HepG2 (cell line): ENCODE results near the gene BABAM2. TPM values are rescaled to one million over a fixed set of nuclear protein-coding genes. Genes with fewer than 3 reads are reported as not detected.

Experiments
- ATAC-seq: fragments of 200-7000 bp; cut with Tn5 transposase; 3 replicates; pipeline ENCODE4 v1.9.1; 2020; ENCODE audit warnings: mild to moderate bottlenecking, moderate library complexity
- BruUV-seq: library from RNA; stranded (reverse); fragments of 400-500 nt; replicated peaks from 2 replicates; lab custom pipeline; 2021; lab: Mats Ljungman, UMichigan
- CTCF ChIA-PET: fragments of 300-600 bp; formaldehyde crosslinking; extraction: SDS; loops from one replicate; lab custom pipeline; 2021; ENCODE audit warnings: low total read pairs, inconsistent platforms, low intra/inter-chr PET ratio; lab: Yijun Ruan, JAX
- POLR2A ChIA-PET: fragments of 350-600 bp; sonication (Branson Sonifier 250); formaldehyde crosslinking; loops from one replicate; lab custom pipeline; 2020; ENCODE audit warnings: antibody characterized with exemption, inconsistent platforms; lab: Yijun Ruan, JAX
- DNase-seq: peaks from one replicate; pipeline ENCODE4 v3.0.0-alpha.2; 2015; ENCODE audit warnings: low spot score
- FAIRE-seq: peaks from 3 replicates; lab custom pipeline; 2011; peaks lifted over from hg19 to GRCh38; lab: Jason Lieb, UNC
- H2AFZ ChIP-seq: one replicate; pipeline ENCODE4 v1.6.1; 2011; ENCODE audit warnings: low read length, inconsistent platforms
- H3K27ac ChIP-seq: fragments of 300-600 bp; 3 replicates; pipeline ENCODE4 v1.8.0; 2011; ENCODE audit warnings: mixed run types, mild to moderate bottlenecking, mixed read lengths, low read length, inconsistent platforms; ENCODE audit not compliant: insufficient read depth; ENCODE audit errors: extremely low read length
- H3K27me3 ChIP-seq, 2 experiments: fragments of 200-600 bp in 1 of 2; 2 replicates in 1 of 2; 3 replicates in 1 of 2; pipeline versions ENCODE4 v1.6.0 to v1.8.0; 2011; ENCODE audit warnings: low read length in 2 of 2, mild to moderate bottlenecking in 2 of 2, moderate library complexity in 2 of 2, inconsistent platforms in 1 of 2; ENCODE audit not compliant: insufficient read depth in 2 of 2, control insufficient read depth in 1 of 2
- H3K36me3 ChIP-seq, 2 experiments: fragments of 200-600 bp in 1 of 2; replicated peaks in 1 of 2; 2 replicates in 1 of 2; 3 replicates in 1 of 2; pipeline versions ENCODE4 v1.5.1 to v1.8.0; 2011; ENCODE audit warnings: low read length in 2 of 2, inconsistent platforms in 1 of 2; ENCODE audit not compliant: insufficient read depth in 2 of 2, control insufficient read depth in 1 of 2
- H3K4me1 ChIP-seq: 2 replicates; pipeline ENCODE4 v1.5.1; 2012; ENCODE audit warnings: low read length, inconsistent platforms; ENCODE audit not compliant: insufficient read depth
- H3K4me2 ChIP-seq: 2 replicates; pipeline ENCODE4 v1.6.0; 2011; ENCODE audit warnings: low read depth, low read length, inconsistent platforms
- H3K4me3 ChIP-seq, 3 experiments: fragments of 200-600 bp in 1 of 3; sonication (generic), shearing (Covaris generic) in 1 of 3; replicated peaks in 1 of 3; 2 replicates each; pipeline ENCODE4 v1.5.1; 2011 to 2016; ENCODE audit warnings: low read length in 3 of 3, inconsistent platforms in 2 of 3, low read depth in 2 of 3, mild to moderate bottlenecking in 2 of 3, control low read depth in 1 of 3, mixed read lengths in 1 of 3; ENCODE audit not compliant: insufficient read depth in 1 of 3
- H3K79me2 ChIP-seq: one replicate; pipeline ENCODE4 v1.6.1; 2011; ENCODE audit warnings: low read length, inconsistent platforms; ENCODE audit not compliant: insufficient read depth
- H3K9ac ChIP-seq: 2 replicates; pipeline ENCODE4 v1.6.0; 2011; ENCODE audit warnings: mild to moderate bottlenecking, low read depth, low read length, inconsistent platforms; ENCODE audit not compliant: insufficient read depth
- H3K9me3 ChIP-seq: 2 replicates; pipeline ENCODE4 v1.5.1; 2012; ENCODE audit warnings: mild to moderate bottlenecking, low read length
- H4K20me1 ChIP-seq: 2 replicates; pipeline ENCODE4 v1.6.0; 2011; ENCODE audit warnings: inconsistent platforms, mild to moderate bottlenecking, low read length, moderate library complexity; ENCODE audit not compliant: insufficient read depth
- ADNP ChIP-seq: sonication (generic); formaldehyde crosslinking; IDR thresholded peaks from 2 replicates; pipeline ENCODE4 v1.4.0; 2020; ENCODE audit warnings: missing genetic modification reagents
- GPN1 ChIP-seq: sonication (generic); formaldehyde crosslinking; IDR thresholded peaks from 2 replicates; pipeline ENCODE4 v1.5.1; 2020; ENCODE audit warnings: missing genetic modification reagents, borderline replicate concordance
- KAT8 ChIP-seq: IDR thresholded peaks from 2 replicates; pipeline ENCODE4 v1.6.1; 2016; ENCODE audit warnings: missing genetic modification reagents, missing compliant biosample characterization
- KLF15 ChIP-seq: sonication (generic); formaldehyde crosslinking; IDR thresholded peaks from 2 replicates; pipeline ENCODE4 v1.8.1; 2023; ENCODE audit warnings: borderline replicate concordance, mild to moderate bottlenecking, inconsistent platforms, missing genetic modification reagents, mixed read lengths
- MAFF ChIP-seq: IDR thresholded peaks from 2 replicates; pipeline ENCODE4 v1.6.1; 2011; ENCODE audit warnings: low read depth, low read length, improper control_type of control experiment
- MAFK ChIP-seq, 2 experiments: IDR thresholded peaks in 1 of 2; conservative IDR thresholded peaks in 1 of 2; 2 replicates each; pipeline ENCODE4 v1.6.1; 2011; ENCODE audit warnings: improper control_type of control experiment in 2 of 2, low read length in 2 of 2
- POLR2AphosphoS2 ChIP-seq: IDR thresholded peaks from 2 replicates; pipeline ENCODE4 v1.6.1; 2011; ENCODE audit warnings: low read depth, low read length, improper control_type of control experiment
- ZNF274 ChIP-seq: sonication (generic); formaldehyde crosslinking; IDR thresholded peaks from 2 replicates; pipeline ENCODE4 v1.5.1; 2020; ENCODE audit warnings: mild to moderate bottlenecking, missing genetic modification reagents
- WGBS: methylation state at CpG from one replicate; pipeline ENCODE4 v1.1.6; 2017; ENCODE audit warnings: low lambda C conversion rate; 5-methylcytosine and 5-hydroxymethylcytosine counted together
- in situ Hi-C: cut with HindIII; loops from 2 replicates; pipeline ENCODE4 v1.10.0; 2017; ENCODE audit warnings: low pct_unique_long_range_greater_than_20kb; ENCODE audit not compliant: extremely low pct_ligation_motif_present
- intact Hi-C: fragments of 100-400 bp; cut with micrococcal nuclease; formaldehyde crosslinking; loops from one replicate; pipeline ENCODE4 v1.10.0; 2022; ENCODE audit not compliant: unreplicated experiment
- polyA plus RNA-seq, 8 experiments: library from polyadenylated mRNA; depleted of rRNA in 3 of 8; stranded (reverse) in 7 of 8; unstranded in 1 of 8; fragments of >200 nt; fragmentation: Illumina TruSeq in 4 of 8; extraction: Trizol in 4 of 8; gene quantifications; 2 replicates each; pipeline versions ENCODE4 v1.2.1 to v1.2.3, GENCODE V29; 2011 to 2016; ENCODE audit warnings: low read depth in 4 of 8, missing spikeins in 1 of 8, mixed read lengths in 1 of 8; ENCODE audit not compliant: insufficient read depth in 1 of 8
- total RNA-seq, 5 experiments: library from RNA; depleted of rRNA; stranded (reverse); fragments of >200 nt; fragmentation: Illumina TruSeq; extraction: Trizol; gene quantifications; 2 replicates each; pipeline ENCODE4 v1.2.3, GENCODE V29; 2016; ENCODE audit warnings: low read depth in 1 of 5

Gene BABAM2
- total and polyA plus RNA-seq, 2 of the 13 experiments (the other 11 are each of a cell fraction or from before 2014, with no cell fraction given), result 24.9 to 28.0 TPM

DNA sequence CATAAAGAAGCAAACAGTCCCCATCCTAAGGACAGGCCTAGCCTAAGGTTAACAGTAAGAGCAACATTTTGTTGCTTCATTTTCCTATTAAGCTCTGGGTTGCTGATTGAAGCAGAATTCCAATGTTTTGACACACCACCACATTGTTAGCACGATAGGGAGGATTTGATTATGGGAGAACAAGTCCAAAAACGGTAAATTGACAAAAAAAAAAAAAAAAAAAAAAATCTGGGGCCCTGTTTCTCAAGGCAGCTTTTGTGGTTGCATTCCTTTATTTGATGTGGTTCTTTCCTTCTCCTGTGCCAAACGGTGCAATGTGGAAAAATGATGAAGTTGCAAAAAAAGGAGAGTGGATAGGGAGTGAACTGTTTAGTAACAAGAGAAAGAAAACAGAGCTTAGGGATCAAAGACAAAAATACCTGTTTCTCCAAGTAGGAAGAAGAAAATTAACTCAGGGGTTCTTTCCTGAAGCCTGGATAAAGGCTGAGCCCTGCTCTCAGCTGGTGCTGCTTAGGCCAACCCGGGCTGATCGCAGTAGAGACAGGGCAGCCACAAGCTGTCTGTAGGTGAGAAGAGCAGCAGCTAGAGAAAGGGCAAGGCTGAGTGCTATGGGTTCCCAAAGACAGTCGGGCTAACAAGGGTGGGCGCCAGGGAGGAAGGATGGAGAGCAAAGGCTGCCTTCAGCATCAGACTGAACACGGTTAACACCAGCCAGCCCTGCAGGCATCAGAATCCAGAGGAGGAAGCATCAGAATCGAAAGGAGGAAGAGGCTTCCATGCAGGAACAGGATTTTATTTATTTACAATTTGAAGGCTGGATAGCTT, 334.3 kb downstream of the BABAM2 start:
- no peaks in the 10 kb centered on the region for H3K4me1 ChIP-seq
- H3K36me3 ChIP-seq, result no peaks in the 10 kb centered on the region
- no peaks in the 10 kb centered on the region for H3K9me3 ChIP-seq
- POLR2A ChIA-PET, result interaction anchor here (0.6 kb wide), 1 partner anchor 39 kb away, joined by 3 read pairs; no protein-coding TSS in a partner anchor
- TF ChIP-seq KLF15 (CRISPR knock-in tag), result no peak
- TF ChIP-seq ZNF274, result no peak
- peak; percentile 94 for TF ChIP-seq MAFF
- TF ChIP-seq POLR2AphosphoS2, result no peak
- TF ChIP-seq MAFK (conservative IDR thresholded peaks at IDR 0.05 in 1 of 2, IDR thresholded peaks at IDR 0.05 in 1 of 2; ENCODE audit: low read length in 2 of 2), result peak; percentile 95 to 96
- no peak for TF ChIP-seq KAT8
- no peak overlapping the region for H3K4me3 ChIP-seq
- H3K27ac ChIP-seq, result no peak overlapping the region
- no peak overlapping the region for H3K4me2 ChIP-seq
- no TSS peak for BruUV-seq
- in situ Hi-C loops (no loop called here), intact Hi-C loops (no loop called here)
- no peak for ATAC-seq
- DNase-seq, result no peak
- H3K27me3 ChIP-seq, result no peaks in the 10 kb centered on the region
- CTCF ChIA-PET, result no interaction called here
- H4K20me1 ChIP-seq, result no peaks in the 10 kb centered on the region
- 80% methylated on average over 9 of the region's 9 CpGs for WGBS
- no peaks in the 10 kb centered on the region for H3K79me2 ChIP-seq
- no peak overlapping the region for H3K9ac ChIP-seq
- no peak overlapping the region for H2AFZ ChIP-seq
- FAIRE-seq, result no peak

- 71% methylated on average over 3 of the region's 3 CpGs for WGBS
- Histone ChIP-seq H3K36me3 (no peaks in the 10 kb centered on the region), H3K4me2 (no peak overlapping the region), H3K27ac (no peak overlapping the region), H2AFZ (no peak overlapping the region), H3K9ac (no peak overlapping the region), H4K20me1 (no peaks in the 10 kb centered on the region), H3K4me3 (no peak overlapping the region)
- CTCF ChIA-PET, result no interaction called here
- intact Hi-C loops, result no loop called here
- DNase-seq (no peak), ATAC-seq (no peak)
- in situ Hi-C loops, result no loop called here
- TF ChIP-seq GPN1 (CRISPR knock-in tag) (no peak), ADNP (no peak)
- TF ChIP-seq, all 625 proteins: peak for 0
- Histone ChIP-seq H3K9me3 (no peaks in the 10 kb centered on the region), H3K79me2 (no peaks in the 10 kb centered on the region), H3K4me1 (no peaks in the 10 kb centered on the region), H3K27me3 (no peaks in the 10 kb centered on the region)
- no peak for FAIRE-seq
- POLR2A ChIA-PET, result no interaction called here
- no TSS peak for BruUV-seq
Observed at GRCh38 chr2:28225473-28226080, 335.0 kb downstream of the BABAM2 start.
